Left lung (tissue), 10 donors: ENCODE data around the gene SPRR3. TPM values are rescaled to one million over a fixed set of nuclear protein-coding genes. Genes with fewer than 3 reads are reported as not detected.

ENCODE experiments used
- ATAC-seq: fragments of 200-7000 bp; cut with Tn5 transposase; one replicate; pipeline ENCODE4 v1.9.1; 2020; ENCODE audit warnings: moderate library complexity
- DNase-seq, 4 donors: peaks; one replicate each; pipeline ENCODE4 v3.0.0-alpha.2; 2013 to 2020
- H3K27ac ChIP-seq, 2 donors: fragments of 200-600 bp; sonication (generic) in 1 of 2; one replicate each; pipeline versions ENCODE4 v1.5.0 to v1.8.0; 2020 to 2021
- H3K27me3 ChIP-seq, 2 donors: fragments of 200-600 bp; sonication (generic) in 1 of 2; one replicate each; pipeline versions ENCODE4 v1.5.0 to v1.8.0; 2020 to 2021
- H3K36me3 ChIP-seq, 2 donors: fragments of 200-600 bp; sonication (generic) in 1 of 2; one replicate each; pipeline versions ENCODE4 v1.5.0 to v1.8.0; 2020 to 2021
- H3K4me1 ChIP-seq, 2 donors: fragments of 200-600 bp; one replicate each; pipeline ENCODE4 v1.8.0; 2021
- H3K4me3 ChIP-seq, 2 donors: fragments of 200-600 bp; sonication (generic) in 1 of 2; one replicate each; pipeline versions ENCODE4 v1.5.0 to v1.8.0; 2020 to 2021; ENCODE audit warnings: mild to moderate bottlenecking in 1 of 2
- H3K9me3 ChIP-seq, 2 donors: fragments of 200-600 bp; sonication (generic) in 1 of 2; one replicate each; pipeline versions ENCODE4 v1.5.0 to v1.8.0; 2020 to 2021
- CTCF ChIP-seq, 2 donors: fragments of 200-600 bp; sonication (generic) in 1 of 2; IDR thresholded peaks; one replicate each; pipeline versions ENCODE4 v1.5.0 to v1.8.0; 2021; ENCODE audit warnings: antibody characterized with exemption in 2 of 2
- intact Hi-C, 2 donors: fragments of 100-400 bp; cut with DNase I; formaldehyde crosslinking; loops; one replicate each; pipeline versions ENCODE4 v1.11.2 to v1.14.2; 2022
- polyA plus RNA-seq, 6 donors: library from polyadenylated mRNA; unstranded; fragments of 120-200 nt; gene quantifications; one replicate each; pipeline ENCODE4 v1.2.1, GENCODE V29; 2013; ENCODE audit not compliant: insufficient read length in 6 of 6
- total RNA-seq, 2 donors: library from RNA; stranded (reverse); fragmentation: NEBNext Ultra II Directional; extraction: Animal tissue kit (Norgen Biotek cat#: 25700); gene quantifications; one replicate each; pipeline ENCODE4 v1.2.1, GENCODE V29; 2021
- donor health status: DM: no; HTN: yes; CAD: no.
- donor health status: DM: no; HTN: no; CAD: no.

The SPRR3 gene
- total and polyA plus RNA-seq, 8 donors: 0.24 to 0.55 (median 0.29) TPM; not detected in 4

GRCh38 chr1:153040950-153041631 lies 39.5 kb downstream of the SPRR3 start, which contains the start of gene SPRR2D:
Gene SPRR2D (minus strand): TSS chr1:153041120. CDS start chr1:153040346, 774 bp downstream.
- peaks cover 0 to 6% of the 10 kb centered on the region in 2 donors for H3K27me3 ChIP-seq
- ATAC-seq: no peak
- intact Hi-C loops: no loop called here
- TF ChIP-seq CTCF (IDR thresholded peaks at IDR 0.05): no peak
- H3K4me1 ChIP-seq: no peaks in the 10 kb centered on the region
- H3K36me3 ChIP-seq: no peaks in the 10 kb centered on the region
- no peaks in the 10 kb centered on the region for H3K9me3 ChIP-seq
- H3K4me3 ChIP-seq: no peak within 1 kb of the TSS
- H3K27ac ChIP-seq: no peak within 1 kb of the TSS
- DNase-seq: no peak

- no peak for TF ChIP-seq CTCF (IDR thresholded peaks at IDR 0.05)
- DNase-seq: no peak
- no peak overlapping the region for H3K4me3 ChIP-seq
- H3K27me3 ChIP-seq: peaks cover 0 to 7% of the 10 kb centered on the region in 2 donors
- no peaks in the 10 kb centered on the region for H3K36me3 ChIP-seq
- ATAC-seq: no peak
- intact Hi-C loops: no loop called here
- H3K4me1 ChIP-seq: no peaks in the 10 kb centered on the region
- H3K9me3 ChIP-seq: no peaks in the 10 kb centered on the region
- no peak overlapping the region for H3K27ac ChIP-seq
These were observed 47.7 kb downstream of the SPRR3 start for GRCh38 chr1:153049211-153049610.

Other genes starting within 250 kb of the SPRR3 start
- not detected for gene KPRP, start 243.7 kb upstream of the SPRR3 start, total RNA-seq
- gene KPRP, start 243.7 kb upstream of the SPRR3 start, polyA plus RNA-seq: not detected
- gene LCE1F, start 226.6 kb upstream of the SPRR3 start, total RNA-seq: not detected
- gene LCE1F, start 226.6 kb upstream of the SPRR3 start, polyA plus RNA-seq: not detected
- gene LCE1E, start 215.5 kb upstream of the SPRR3 start, total RNA-seq: not detected
- gene LCE1E, start 215.5 kb upstream of the SPRR3 start, polyA plus RNA-seq: not detected
- gene LCE1D, start 205.0 kb upstream of the SPRR3 start, total RNA-seq: not detected
- gene LCE1D, start 205.0 kb upstream of the SPRR3 start, polyA plus RNA-seq: not detected
- gene LCE1C, start 195.1 kb upstream of the SPRR3 start, total RNA-seq: not detected
- not detected for gene LCE1C, start 195.1 kb upstream of the SPRR3 start, polyA plus RNA-seq
- not detected for gene LCE1B, start 189.8 kb upstream of the SPRR3 start, total RNA-seq
- not detected for gene LCE1B, start 189.8 kb upstream of the SPRR3 start, polyA plus RNA-seq
- not detected for gene LCE1A, start 174.3 kb upstream of the SPRR3 start, total RNA-seq
- not detected for gene LCE1A, start 174.3 kb upstream of the SPRR3 start, polyA plus RNA-seq
- gene LCE6A, start 158.9 kb upstream of the SPRR3 start, total RNA-seq: not detected
- gene LCE6A, start 158.9 kb upstream of the SPRR3 start, polyA plus RNA-seq: not detected
- gene LCE7A, start 141.8 kb upstream of the SPRR3 start, total RNA-seq: not detected
- not detected for gene LCE7A, start 141.8 kb upstream of the SPRR3 start, polyA plus RNA-seq
- not detected for gene SMCP, start 123.4 kb upstream of the SPRR3 start, total RNA-seq
- gene SMCP, start 123.4 kb upstream of the SPRR3 start, polyA plus RNA-seq: not detected
- gene IVL, start 93.2 kb upstream of the SPRR3 start, total RNA-seq: under 1 TPM in 1 of 2 donors, not detected in 1; 0.12 TPM
- gene IVL, start 93.2 kb upstream of the SPRR3 start, polyA plus RNA-seq: not detected
- gene SPRR5, start 54.5 kb upstream of the SPRR3 start, total RNA-seq: not detected
- gene SPRR5, start 54.5 kb upstream of the SPRR3 start, polyA plus RNA-seq: not detected
- gene SPRR4, start 31.1 kb upstream of the SPRR3 start, total RNA-seq: not detected
- gene SPRR4, start 31.1 kb upstream of the SPRR3 start, polyA plus RNA-seq: not detected
- gene SPRR1A, start 17.7 kb upstream of the SPRR3 start, total RNA-seq: not detected
- gene SPRR1A, start 17.7 kb upstream of the SPRR3 start, polyA plus RNA-seq: not detected
- under 1 TPM in 1 of 2 donors, not detected in 1; 0.73 TPM for gene SPRR1B, start 29.5 kb downstream of the SPRR3 start, total RNA-seq
- gene SPRR1B, start 29.5 kb downstream of the SPRR3 start, polyA plus RNA-seq: under 1 TPM in 1 of 6 donors, not detected in 5; 0.24 TPM
- gene SPRR2D, start 39.4 kb downstream of the SPRR3 start, total RNA-seq: not detected
- not detected for gene SPRR2D, start 39.4 kb downstream of the SPRR3 start, polyA plus RNA-seq
- not detected for gene SPRR2A, start 55.8 kb downstream of the SPRR3 start, total RNA-seq
- gene SPRR2A, start 55.8 kb downstream of the SPRR3 start, polyA plus RNA-seq: not detected
- gene SPRR2B, start 69.9 kb downstream of the SPRR3 start, total RNA-seq: not detected
- gene SPRR2B, start 69.9 kb downstream of the SPRR3 start, polyA plus RNA-seq: not detected
- gene SPRR2E, start 92.8 kb downstream of the SPRR3 start, total RNA-seq: not detected
- not detected for gene SPRR2E, start 92.8 kb downstream of the SPRR3 start, polyA plus RNA-seq
- not detected for gene SPRR2F, start 111.8 kb downstream of the SPRR3 start, total RNA-seq
- gene SPRR2F, start 111.8 kb downstream of the SPRR3 start, polyA plus RNA-seq: under 1 TPM in 1 of 6 donors, not detected in 5; 0.63 TPM
- not detected for gene SPRR2G, start 149.1 kb downstream of the SPRR3 start, total RNA-seq
- gene SPRR2G, start 149.1 kb downstream of the SPRR3 start, polyA plus RNA-seq: not detected
- not detected for gene LELP1, start 201.7 kb downstream of the SPRR3 start, total RNA-seq
- not detected for gene LELP1, start 201.7 kb downstream of the SPRR3 start, polyA plus RNA-seq
- gene PRR9, start 215.8 kb downstream of the SPRR3 start, total RNA-seq: not detected
- not detected for gene PRR9, start 215.8 kb downstream of the SPRR3 start, polyA plus RNA-seq